ENCODE measurements around the gene C11orf24. TPM values are rescaled to one million over a fixed set of nuclear protein-coding genes. Genes with fewer than 3 reads are reported as not detected.
A peak's percentile ranks its signal among the peaks of the same experiment; 100 is the strongest.

The C11orf24 gene
- total and polyA plus RNA-seq, 12 donors, result 8.8 to 46.5 (median 26.8) TPM

DNA sequence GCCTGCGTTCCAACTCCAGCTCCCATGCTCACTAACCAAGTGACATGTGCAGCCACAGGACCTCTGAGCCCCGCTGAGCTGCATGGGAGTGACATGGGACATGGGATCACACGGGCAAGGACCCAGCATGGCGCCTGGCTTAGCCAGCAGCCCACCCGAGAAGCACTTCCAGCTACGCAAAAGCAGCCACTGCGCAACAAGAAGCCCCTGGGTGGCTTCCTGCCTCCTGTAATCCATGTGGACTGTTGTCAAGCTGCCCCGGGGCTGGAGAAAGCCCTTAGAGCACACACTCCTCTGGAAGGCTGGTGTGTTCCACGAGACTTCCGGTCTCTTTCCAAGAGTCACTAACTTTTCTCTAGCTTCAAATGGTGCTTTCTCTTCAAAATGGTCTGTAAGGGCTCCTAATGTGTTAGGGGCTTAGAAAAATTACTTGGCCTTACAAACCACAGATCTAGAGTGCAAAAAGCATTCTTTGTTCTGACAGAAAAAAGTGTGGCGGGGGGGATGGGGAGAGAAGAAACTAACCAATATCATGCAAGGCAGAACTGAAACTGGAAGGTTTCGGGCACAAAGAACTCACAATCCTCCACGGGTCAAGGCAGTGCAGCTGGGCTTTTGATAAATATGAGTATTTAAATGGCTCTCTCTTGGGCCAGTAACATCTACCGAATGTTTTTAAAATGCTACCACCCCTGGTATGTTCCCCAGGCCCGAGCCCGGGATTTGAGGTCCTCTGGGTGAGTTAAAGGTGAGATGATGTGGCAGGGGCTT is 5.5 kb downstream of the C11orf24 start:
- TF ChIP-seq POLR2A (IDR thresholded peaks at IDR 0.05), result no peak
- TF ChIP-seq, protein P1, sequence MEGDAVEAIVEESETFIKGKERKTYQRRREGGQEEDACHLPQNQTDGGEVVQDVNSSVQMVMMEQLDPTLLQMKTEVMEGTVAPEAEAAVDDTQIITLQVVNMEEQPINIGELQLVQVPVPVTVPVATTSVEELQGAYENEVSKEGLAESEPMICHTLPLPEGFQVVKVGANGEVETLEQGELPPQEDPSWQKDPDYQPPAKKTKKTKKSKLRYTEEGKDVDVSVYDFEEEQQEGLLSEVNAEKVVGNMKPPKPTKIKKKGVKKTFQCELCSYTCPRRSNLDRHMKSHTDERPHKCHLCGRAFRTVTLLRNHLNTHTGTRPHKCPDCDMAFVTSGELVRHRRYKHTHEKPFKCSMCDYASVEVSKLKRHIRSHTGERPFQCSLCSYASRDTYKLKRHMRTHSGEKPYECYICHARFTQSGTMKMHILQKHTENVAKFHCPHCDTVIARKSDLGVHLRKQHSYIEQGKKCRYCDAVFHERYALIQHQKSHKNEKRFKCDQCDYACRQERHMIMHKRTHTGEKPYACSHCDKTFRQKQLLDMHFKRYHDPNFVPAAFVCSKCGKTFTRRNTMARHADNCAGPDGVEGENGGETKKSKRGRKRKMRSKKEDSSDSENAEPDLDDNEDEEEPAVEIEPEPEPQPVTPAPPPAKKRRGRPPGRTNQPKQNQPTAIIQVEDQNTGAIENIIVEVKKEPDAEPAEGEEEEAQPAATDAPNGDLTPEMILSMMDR (IDR thresholded peaks at IDR 0.05), result no peak
- WGBS, 4 donors, result 81 to 89% (median 84%) methylated on average over 7 to 16 of the region's 16 CpGs
- Histone ChIP-seq H3K27ac (peak overlapping the region in 2 of 5 donors; percentile 26 to 34), H3K9me3 (replicated peaks in 1 of 3) (no peaks in the 10 kb centered on the region), H3K27me3 (no peaks in the 10 kb centered on the region), H3K4me3 (no peak overlapping the region), H3K36me3 (replicated peaks in 1 of 2) (peaks cover 0 to 54% of the 10 kb centered on the region in 2 donors), H3K4me1 (replicated peaks in 1 of 2) (peaks cover 0 to 29% of the 10 kb centered on the region in 2 donors)
- intact Hi-C loops (cut with DNase I), result no loop called here
- DNase-seq, result peak in 1 of 7 donors; percentile 45

DNA sequence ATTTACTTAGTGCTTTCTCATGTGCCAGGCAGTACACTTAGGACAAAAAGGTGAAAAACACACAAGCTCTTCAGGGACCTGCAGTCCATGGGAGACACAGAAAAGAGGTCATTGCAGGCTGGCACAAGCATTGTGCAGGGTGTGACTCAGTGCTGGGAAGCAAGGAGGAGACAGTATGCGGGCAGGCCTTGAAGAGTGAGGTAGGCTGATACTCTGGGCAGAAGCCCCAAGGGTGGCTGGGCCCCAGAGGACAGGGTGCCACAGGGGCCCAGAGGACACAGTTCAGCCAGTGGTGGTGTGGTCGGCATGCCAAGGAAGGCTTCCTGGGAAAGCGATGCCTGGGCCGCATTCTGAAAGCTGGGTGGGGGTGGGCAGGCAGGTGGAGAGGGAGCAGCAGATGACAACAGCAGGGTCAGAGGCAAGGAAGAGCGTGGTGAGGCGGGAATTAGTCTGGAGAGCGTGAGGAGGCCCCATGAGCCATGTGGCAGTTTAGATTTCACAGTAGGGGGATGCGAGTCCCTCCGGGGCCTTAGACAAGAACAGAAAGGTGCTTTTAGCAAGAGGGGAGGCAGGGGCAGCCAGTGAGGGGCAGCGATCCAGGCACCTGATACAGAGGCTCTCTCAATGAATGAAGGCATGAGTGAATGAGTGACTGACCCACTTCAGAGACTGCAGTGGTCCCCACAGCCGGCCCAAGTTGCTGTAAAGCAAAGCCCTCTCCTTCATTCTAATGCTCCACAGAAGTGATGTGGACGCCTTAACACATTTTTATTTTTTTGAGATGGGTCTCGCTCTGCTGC is 6.8 kb downstream of the C11orf24 start:
- intact Hi-C loops (cut with DNase I), result loop anchor here in 1 of 2 donors (5.0 kb wide), 2 partner anchors 122 to 182 kb away; no protein-coding TSS in a partner anchor
- H3K27me3 ChIP-seq, result no peaks in the 10 kb centered on the region
- no peak for TF ChIP-seq POLR2A (IDR thresholded peaks at IDR 0.05)
- TF ChIP-seq, protein P1 (IDR thresholded peaks at IDR 0.05), result no peak
- no peaks in the 10 kb centered on the region for H3K9me3 ChIP-seq (replicated peaks in 1 of 3)
- H3K36me3 ChIP-seq (replicated peaks in 1 of 2), result peaks cover 0 to 60% of the 10 kb centered on the region in 2 donors
- H3K4me1 ChIP-seq (replicated peaks in 1 of 2), result peaks cover 0 to 16% of the 10 kb centered on the region in 2 donors
- H3K4me3 ChIP-seq, result no peak overlapping the region
- WGBS, 4 donors, result 82 to 93% (median 87%) methylated on average over 13 of the region's 13 CpGs
- H3K27ac ChIP-seq, result peak overlapping the region in 1 of 5 donors; percentile 58
- peak in 3 of 7 donors; percentile 40 to 66 (median 55) for DNase-seq

DNA sequence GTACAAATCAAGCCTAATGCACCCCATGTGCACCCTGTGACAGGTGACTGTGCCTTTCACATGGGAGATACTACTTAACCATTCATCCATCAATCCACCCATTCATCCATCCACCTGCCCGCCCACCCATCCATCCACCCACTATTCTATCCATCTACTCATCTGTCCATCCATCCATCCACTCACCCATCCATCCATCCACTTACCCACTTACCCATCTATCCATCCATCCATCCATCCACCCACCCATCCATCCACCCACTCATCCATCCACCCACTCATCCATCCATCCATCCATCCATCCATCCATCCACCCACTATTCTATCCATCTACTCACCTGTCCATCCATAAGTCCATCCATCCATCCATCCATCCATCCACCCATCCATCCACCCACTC is 7.5 kb downstream of the C11orf24 start:
- intact Hi-C loops (cut with DNase I), result loop anchor here in 1 of 2 donors (5.0 kb wide), 2 partner anchors 123 to 183 kb away; no protein-coding TSS in a partner anchor
- WGBS, 4 donors, result 90 to 100% (median 100%) methylated on average over 1 of the region's 1 CpG
- no peak overlapping the region for H3K27ac ChIP-seq
- no peaks in the 10 kb centered on the region for H3K27me3 ChIP-seq
- no peaks in the 10 kb centered on the region for H3K9me3 ChIP-seq (replicated peaks in 1 of 3)
- H3K4me1 ChIP-seq (replicated peaks in 1 of 2), result peaks cover 0 to 9% of the 10 kb centered on the region in 2 donors
- peak in 1 of 7 donors; percentile 31 for DNase-seq
- no peak for TF ChIP-seq POLR2A (IDR thresholded peaks at IDR 0.05)
- TF ChIP-seq, protein P1 (IDR thresholded peaks at IDR 0.05), result no peak
- peaks cover 0 to 60% of the 10 kb centered on the region in 2 donors for H3K36me3 ChIP-seq (replicated peaks in 1 of 2)
- no peak overlapping the region for H3K4me3 ChIP-seq
